Measurements from ENCODE around the gene ASIC2. TPM values are rescaled to one million over a fixed set of nuclear protein-coding genes. Genes with fewer than 3 reads are reported as not detected.

ASIC2 gene
- total RNA-seq, 1 experiment from 2014 or later: not detected

DNA sequence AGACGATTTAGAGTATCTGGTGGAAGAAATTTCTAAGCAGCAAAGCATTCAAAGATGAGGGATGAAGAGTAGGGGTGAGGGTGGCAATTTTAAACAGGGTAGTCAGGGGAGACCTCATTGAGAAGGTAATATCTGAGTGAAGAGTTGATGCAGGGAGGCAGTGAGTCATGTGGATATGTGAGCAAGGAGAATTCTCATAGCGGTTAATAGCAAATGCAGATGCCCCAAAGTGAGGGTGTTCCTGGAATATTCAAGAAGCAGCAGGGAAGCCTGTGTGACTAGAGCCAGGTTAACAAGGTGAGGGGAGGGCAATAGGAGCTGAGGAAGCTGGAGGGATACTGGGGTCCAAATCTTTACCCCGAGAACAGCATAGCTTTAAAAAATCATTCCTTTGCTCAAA, 187.2 kb downstream of the ASIC2 start:
- intact Hi-C loops (cut with micrococcal nuclease): no loop called here
- POLR2A ChIA-PET: no interaction called here
- no TSS peak for BruUV-seq (replicated peaks)
- Mint-ChIP-seq H3K27me3 (ENCODE audit: insufficient read depth, unreplicated experiment) (no peaks in the 10 kb centered on the region), H3K4me3 (ENCODE audit: unreplicated experiment) (no peak overlapping the region), H3K36me3 (ENCODE audit: insufficient read depth, unreplicated experiment) (no peaks in the 10 kb centered on the region), H3K9me3 (ENCODE audit: unreplicated experiment) (peaks cover 11% of the 10 kb centered on the region), H3K27ac (ENCODE audit: low read depth, unreplicated experiment) (no peak overlapping the region), H3K4me1 (ENCODE audit: insufficient read depth, unreplicated experiment) (no peaks in the 10 kb centered on the region)
- no peak for DNase-seq (ENCODE audit: unreplicated experiment)
- CTCF ChIA-PET: no interaction called here
- TF ChIP-seq, protein P1, sequence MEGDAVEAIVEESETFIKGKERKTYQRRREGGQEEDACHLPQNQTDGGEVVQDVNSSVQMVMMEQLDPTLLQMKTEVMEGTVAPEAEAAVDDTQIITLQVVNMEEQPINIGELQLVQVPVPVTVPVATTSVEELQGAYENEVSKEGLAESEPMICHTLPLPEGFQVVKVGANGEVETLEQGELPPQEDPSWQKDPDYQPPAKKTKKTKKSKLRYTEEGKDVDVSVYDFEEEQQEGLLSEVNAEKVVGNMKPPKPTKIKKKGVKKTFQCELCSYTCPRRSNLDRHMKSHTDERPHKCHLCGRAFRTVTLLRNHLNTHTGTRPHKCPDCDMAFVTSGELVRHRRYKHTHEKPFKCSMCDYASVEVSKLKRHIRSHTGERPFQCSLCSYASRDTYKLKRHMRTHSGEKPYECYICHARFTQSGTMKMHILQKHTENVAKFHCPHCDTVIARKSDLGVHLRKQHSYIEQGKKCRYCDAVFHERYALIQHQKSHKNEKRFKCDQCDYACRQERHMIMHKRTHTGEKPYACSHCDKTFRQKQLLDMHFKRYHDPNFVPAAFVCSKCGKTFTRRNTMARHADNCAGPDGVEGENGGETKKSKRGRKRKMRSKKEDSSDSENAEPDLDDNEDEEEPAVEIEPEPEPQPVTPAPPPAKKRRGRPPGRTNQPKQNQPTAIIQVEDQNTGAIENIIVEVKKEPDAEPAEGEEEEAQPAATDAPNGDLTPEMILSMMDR (IDR thresholded peaks at IDR 0.05; ENCODE audit: unreplicated experiment): no peak

DNA sequence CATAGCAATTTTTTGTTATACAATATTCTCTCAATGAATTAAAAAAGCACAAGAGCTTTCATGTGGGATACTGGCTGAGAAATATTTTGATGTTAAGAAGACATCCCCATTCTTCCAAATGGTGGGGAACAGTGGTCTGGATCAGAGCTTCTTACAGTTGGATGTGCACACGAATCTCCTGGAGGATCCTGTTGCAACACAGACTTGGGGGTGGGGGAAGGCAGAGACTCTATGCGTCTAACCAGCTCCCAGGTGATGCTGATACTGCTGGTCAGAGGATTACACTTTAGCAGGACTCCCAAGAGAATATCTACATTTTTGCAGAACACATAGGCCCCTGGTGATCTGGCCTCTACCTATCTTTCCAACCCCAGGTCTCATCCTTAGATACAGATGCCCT, 193.2 kb downstream of the ASIC2 start:
- no TSS peak for BruUV-seq (replicated peaks)
- Mint-ChIP-seq H3K4me3 (ENCODE audit: unreplicated experiment) (no peak overlapping the region), H3K27me3 (ENCODE audit: insufficient read depth, unreplicated experiment) (peaks cover 8% of the 10 kb centered on the region), H3K36me3 (ENCODE audit: insufficient read depth, unreplicated experiment) (no peaks in the 10 kb centered on the region), H3K9me3 (ENCODE audit: unreplicated experiment) (no peaks in the 10 kb centered on the region), H3K27ac (ENCODE audit: low read depth, unreplicated experiment) (no peak overlapping the region), H3K4me1 (ENCODE audit: insufficient read depth, unreplicated experiment) (no peaks in the 10 kb centered on the region)
- DNase-seq (ENCODE audit: unreplicated experiment): no peak
- CTCF ChIA-PET: no interaction called here
- TF ChIP-seq, protein P1 (IDR thresholded peaks at IDR 0.05; ENCODE audit: unreplicated experiment): no peak
- intact Hi-C loops (cut with micrococcal nuclease): no loop called here
- POLR2A ChIA-PET: no interaction called here

DNA sequence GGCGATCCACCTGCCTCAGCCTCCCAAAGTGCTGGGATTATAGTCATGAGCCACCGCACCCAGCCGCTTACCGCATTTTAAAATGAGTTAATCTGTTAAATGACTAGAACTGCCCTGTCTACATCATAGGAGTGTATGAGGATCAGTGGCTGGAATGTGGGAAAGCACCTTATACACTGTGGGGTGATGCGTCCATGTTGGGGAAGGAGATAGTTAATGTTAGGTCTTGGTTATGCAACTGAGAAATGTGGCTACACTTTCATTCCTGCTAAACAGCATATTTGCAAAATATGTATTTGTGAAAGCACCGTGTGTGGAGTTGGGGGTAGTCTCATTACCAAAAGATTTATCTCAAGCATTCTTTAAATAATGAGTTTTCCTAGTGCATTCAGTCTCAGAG, 193.8 kb downstream of the ASIC2 start:
- no TSS peak for BruUV-seq (replicated peaks)
- Mint-ChIP-seq H3K27me3 (ENCODE audit: insufficient read depth, unreplicated experiment) (peaks cover 15% of the 10 kb centered on the region), H3K36me3 (ENCODE audit: insufficient read depth, unreplicated experiment) (no peaks in the 10 kb centered on the region), H3K4me1 (ENCODE audit: insufficient read depth, unreplicated experiment) (no peaks in the 10 kb centered on the region), H3K27ac (ENCODE audit: low read depth, unreplicated experiment) (no peak overlapping the region), H3K9me3 (ENCODE audit: unreplicated experiment) (no peaks in the 10 kb centered on the region), H3K4me3 (ENCODE audit: unreplicated experiment) (no peak overlapping the region)
- ChIA-PET CTCF (interaction anchor here (0.6 kb wide), 1 partner anchor 186 kb away, joined by 4 read pairs; no protein-coding TSS in a partner anchor), POLR2A (no interaction called here)
- TF ChIP-seq, protein P1 (IDR thresholded peaks at IDR 0.05; ENCODE audit: unreplicated experiment): no peak
- intact Hi-C loops (cut with micrococcal nuclease): no loop called here
- no peak for DNase-seq (ENCODE audit: unreplicated experiment)

DNA sequence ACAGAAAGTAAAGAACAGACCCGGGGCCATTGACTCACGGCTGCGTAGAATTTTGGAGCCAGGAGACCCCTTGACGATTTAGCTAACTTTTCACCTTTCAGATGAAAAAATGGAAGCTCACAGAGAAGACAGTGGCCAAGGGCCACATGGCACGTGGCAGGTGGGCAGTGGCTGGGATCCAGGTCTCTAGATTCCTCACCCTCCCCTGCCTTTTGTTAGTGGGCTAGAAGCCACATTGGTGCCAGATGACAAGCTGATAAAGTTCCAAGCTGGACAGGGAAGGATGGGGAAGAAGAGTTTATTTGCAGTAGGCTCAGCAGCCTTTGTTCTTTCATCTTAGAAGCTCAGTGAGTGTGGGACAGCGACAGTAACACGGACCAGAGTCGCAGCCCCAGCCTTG, 195.7 kb downstream of the ASIC2 start:
- H3K36me3 Mint-ChIP-seq (ENCODE audit: insufficient read depth, unreplicated experiment): no peaks in the 10 kb centered on the region
- H3K27me3 Mint-ChIP-seq (ENCODE audit: insufficient read depth, unreplicated experiment): peaks cover 30% of the 10 kb centered on the region
- POLR2A ChIA-PET: interaction anchor here (0.7 kb wide), 1 partner anchor 17 kb away, joined by 3 read pairs; no protein-coding TSS in a partner anchor
- CTCF ChIA-PET: interaction anchor here (1.1 kb wide), 1 partner anchor 13 kb away, joined by 3 read pairs; no protein-coding TSS in a partner anchor
- H3K9me3 Mint-ChIP-seq (ENCODE audit: unreplicated experiment): no peaks in the 10 kb centered on the region
- H3K4me1 Mint-ChIP-seq (ENCODE audit: insufficient read depth, unreplicated experiment): no peaks in the 10 kb centered on the region
- TF ChIP-seq, protein P1 (IDR thresholded peaks at IDR 0.05; ENCODE audit: unreplicated experiment): no peak
- intact Hi-C loops (cut with micrococcal nuclease): no loop called here
- H3K27ac Mint-ChIP-seq (ENCODE audit: low read depth, unreplicated experiment): no peak overlapping the region
- BruUV-seq (replicated peaks): no TSS peak
- DNase-seq (ENCODE audit: unreplicated experiment): no peak
- H3K4me3 Mint-ChIP-seq (ENCODE audit: unreplicated experiment): no peak overlapping the region
